Measurements from ENCODE around the gene FIP1L1.

Gene FIP1L1

DNA sequence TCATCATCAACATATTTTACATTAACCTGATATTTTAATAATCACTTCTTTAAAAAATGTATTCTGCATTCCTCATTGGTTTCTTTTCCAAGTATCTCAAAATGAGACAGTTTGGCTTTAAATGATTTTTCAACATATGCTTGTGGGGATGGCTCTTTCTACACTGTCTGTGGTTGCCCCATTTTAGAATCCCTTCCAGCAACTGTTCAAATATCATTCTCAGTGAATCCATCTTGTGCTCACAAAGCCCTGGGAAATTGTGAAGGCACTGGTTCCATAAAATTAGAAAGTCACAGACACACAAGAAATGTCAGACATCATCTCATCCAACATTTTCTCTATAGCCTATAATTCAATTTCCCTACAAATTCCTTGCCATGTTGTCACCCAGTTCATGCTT, 110.3 kb downstream of the FIP1L1 start:
- TF ChIP-seq, protein P1, sequence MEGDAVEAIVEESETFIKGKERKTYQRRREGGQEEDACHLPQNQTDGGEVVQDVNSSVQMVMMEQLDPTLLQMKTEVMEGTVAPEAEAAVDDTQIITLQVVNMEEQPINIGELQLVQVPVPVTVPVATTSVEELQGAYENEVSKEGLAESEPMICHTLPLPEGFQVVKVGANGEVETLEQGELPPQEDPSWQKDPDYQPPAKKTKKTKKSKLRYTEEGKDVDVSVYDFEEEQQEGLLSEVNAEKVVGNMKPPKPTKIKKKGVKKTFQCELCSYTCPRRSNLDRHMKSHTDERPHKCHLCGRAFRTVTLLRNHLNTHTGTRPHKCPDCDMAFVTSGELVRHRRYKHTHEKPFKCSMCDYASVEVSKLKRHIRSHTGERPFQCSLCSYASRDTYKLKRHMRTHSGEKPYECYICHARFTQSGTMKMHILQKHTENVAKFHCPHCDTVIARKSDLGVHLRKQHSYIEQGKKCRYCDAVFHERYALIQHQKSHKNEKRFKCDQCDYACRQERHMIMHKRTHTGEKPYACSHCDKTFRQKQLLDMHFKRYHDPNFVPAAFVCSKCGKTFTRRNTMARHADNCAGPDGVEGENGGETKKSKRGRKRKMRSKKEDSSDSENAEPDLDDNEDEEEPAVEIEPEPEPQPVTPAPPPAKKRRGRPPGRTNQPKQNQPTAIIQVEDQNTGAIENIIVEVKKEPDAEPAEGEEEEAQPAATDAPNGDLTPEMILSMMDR (IDR thresholded peaks at IDR 0.05; ENCODE audit: insufficient read depth, low read depth, low read length, missing control alignments): no peak
- H3K4me3 ChIP-seq (ENCODE audit: low read depth, low read length): no peak overlapping the region
- no peak for DNase-seq (ENCODE audit: low read depth)

GRCh38 chr4:53489279-53489889, 111.9 kb downstream of the FIP1L1 start:
- H3K4me3 ChIP-seq (ENCODE audit: low read depth, low read length): no peak overlapping the region
- no peak for DNase-seq (ENCODE audit: low read depth)
- TF ChIP-seq, protein P1 (IDR thresholded peaks at IDR 0.05; ENCODE audit: insufficient read depth, low read depth, low read length, missing control alignments): no peak

DNA sequence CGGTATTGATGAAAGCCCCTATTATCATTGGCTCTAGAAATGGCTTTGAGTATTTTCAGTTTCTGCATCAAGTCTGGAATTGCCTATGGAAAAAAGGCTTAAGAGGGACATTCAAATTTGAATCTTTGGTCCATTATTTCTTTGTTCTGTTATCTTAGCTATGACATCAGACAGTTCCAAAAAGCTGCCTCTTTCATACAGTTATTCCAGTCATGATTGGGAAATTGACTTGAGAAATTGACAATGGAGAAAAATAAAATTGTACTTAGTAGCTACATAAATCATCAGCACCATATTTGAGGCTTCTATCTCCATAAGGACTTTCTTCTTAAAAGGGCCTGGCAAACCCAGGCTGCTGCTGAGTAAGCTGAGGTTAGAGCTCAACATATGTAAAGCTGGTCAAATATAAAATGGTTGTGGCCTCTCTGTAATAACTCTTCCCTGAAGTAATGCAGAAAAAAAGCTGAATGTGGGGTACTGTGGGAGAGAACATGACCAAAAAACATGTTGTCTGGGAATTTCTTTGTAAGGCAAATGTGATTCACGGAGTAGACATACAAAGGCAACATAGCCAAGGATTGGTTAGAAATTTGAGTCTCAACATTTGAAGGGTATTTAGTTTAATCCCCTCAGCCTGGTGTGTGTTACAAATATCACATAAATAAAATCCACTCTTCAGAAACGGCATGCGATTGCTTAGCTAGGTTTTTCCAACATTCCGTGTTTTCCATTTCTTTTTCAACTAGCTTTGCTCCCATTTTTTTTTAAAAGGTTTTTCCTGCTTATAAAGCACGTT, 112.9 kb downstream of the FIP1L1 start:
- no peak overlapping the region for H3K4me3 ChIP-seq (ENCODE audit: low read depth, low read length)
- DNase-seq (ENCODE audit: low read depth): no peak
- TF ChIP-seq, protein P1 (IDR thresholded peaks at IDR 0.05; ENCODE audit: insufficient read depth, low read depth, low read length, missing control alignments): no peak

DNA sequence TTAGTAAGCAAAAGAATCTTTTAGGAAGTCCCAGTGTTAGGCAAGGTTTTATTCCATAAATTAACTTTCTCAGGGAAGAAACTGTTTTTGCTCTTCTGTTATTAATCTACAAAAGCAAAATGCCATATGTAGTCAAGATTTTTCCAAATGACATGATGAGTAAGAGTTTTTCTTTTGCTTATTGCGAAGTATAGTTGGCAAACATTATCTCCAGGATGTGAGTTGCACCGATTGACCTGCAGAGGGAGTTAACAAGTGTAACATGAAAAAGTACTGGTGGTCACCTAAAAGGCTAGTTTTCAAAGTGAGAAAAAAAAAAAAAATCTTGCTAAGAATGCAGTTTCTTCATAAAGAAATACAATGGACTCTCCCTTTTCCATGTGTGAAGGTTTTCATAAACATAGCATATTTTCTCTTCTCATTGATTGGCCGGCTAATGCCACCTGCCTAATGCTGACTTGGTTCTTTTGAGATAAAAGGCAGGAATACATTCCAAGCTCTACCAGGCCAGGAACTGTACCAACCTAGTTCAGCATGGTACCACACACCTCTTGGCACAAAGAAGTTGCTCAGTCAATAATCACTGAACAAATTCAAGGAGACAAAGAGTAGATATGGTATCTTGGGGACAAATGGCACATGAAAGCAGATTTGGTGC, 113.7 kb downstream of the FIP1L1 start:
- H3K4me3 ChIP-seq (ENCODE audit: low read depth, low read length): no peak overlapping the region
- TF ChIP-seq, protein P1 (IDR thresholded peaks at IDR 0.05; ENCODE audit: insufficient read depth, low read depth, low read length, missing control alignments): peak; percentile 52
- peak; percentile 48 for DNase-seq (ENCODE audit: low read depth)

DNA sequence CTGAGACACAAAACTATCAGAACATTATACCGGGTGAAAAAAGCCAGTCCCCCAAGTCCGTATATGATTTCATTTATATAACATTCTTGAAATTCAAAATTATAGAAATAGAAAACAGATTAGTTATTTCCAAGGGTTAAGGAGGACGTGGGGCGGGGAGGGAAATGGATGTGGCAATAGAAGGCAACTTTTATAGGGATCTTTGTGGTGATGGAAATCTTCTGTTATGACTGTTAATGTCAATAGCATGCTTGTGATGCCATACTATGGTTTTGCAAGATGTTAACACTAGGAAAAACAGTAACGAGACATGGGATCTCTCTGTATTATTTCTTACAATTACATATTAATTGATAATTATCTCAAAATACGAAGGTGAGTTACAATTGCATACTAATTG, 117.4 kb downstream of the FIP1L1 start:
- TF ChIP-seq, protein P1 (IDR thresholded peaks at IDR 0.05; ENCODE audit: insufficient read depth, low read depth, low read length, missing control alignments): no peak
- DNase-seq (ENCODE audit: low read depth): no peak

DNA sequence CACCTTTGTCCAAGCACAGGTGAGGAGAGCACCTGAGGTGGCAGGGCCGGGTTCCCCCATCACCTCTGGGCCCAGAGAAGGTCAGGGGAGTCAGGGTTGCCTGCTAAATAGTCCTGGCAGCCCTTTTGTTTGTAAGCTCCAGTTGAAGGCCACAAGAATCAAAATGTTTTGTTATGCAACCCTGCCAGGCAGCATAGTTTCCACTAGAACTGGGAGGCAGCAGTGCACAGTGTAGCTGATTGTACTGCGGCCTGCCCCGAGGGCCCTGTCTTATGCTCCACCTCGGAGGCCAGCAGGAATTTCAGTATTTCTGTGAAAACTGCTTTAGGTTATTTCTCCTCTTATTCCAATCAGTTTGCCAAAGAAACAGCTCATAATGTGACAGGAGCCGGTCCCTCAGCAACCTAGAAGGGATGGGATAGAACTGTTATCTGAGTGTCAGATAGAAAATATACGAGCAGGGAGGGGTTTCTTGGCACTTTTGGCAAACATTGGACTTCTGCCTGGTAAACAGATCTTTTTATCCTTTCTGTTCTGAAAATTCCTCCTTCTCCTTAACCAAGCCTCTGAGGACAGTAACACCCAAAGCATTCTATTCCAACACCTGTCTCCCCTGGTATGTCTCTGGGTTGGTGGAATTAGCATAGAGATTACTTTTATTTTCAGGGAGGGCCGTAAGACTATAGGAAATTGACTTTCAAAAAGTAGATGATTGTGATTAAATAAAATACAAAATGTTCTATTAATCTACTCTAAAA, 120.2 kb downstream of the FIP1L1 start:
- TF ChIP-seq, protein P1 (IDR thresholded peaks at IDR 0.05; ENCODE audit: insufficient read depth, low read depth, low read length, missing control alignments): no peak
- no peak overlapping the region for H3K4me3 ChIP-seq (ENCODE audit: low read depth, low read length)
- no peak for DNase-seq (ENCODE audit: low read depth)

More for the DNA sequence above, 117.4 kb downstream of the FIP1L1 start:
- no peak overlapping the region for H3K4me3 ChIP-seq (ENCODE audit: low read depth, low read length)
